HEK293T (cell line): ENCODE measurements around the gene SYNJ2.

Experiments used
- ARNT ChIP-seq: fragments of 450-650 bp; IDR thresholded peaks from 2 replicates; pipeline ENCODE4 v1.6.1; 2017; ENCODE audit warnings: mild to moderate bottlenecking
- FOXA1 ChIP-seq: fragments of 450-650 bp; IDR thresholded peaks from 2 replicates; pipeline ENCODE4 v1.6.1; 2016; ENCODE audit warnings: mild to moderate bottlenecking
- HDGF ChIP-seq: fragments of 450-650 bp; IDR thresholded peaks from 2 replicates; pipeline ENCODE4 v1.6.1; 2017; ENCODE audit warnings: antibody characterized with exemption, borderline replicate concordance
- LEF1 ChIP-seq: fragments of 450-650 bp; IDR thresholded peaks from 2 replicates; pipeline ENCODE4 v1.6.1; 2017; ENCODE audit warnings: mild to moderate bottlenecking, borderline replicate concordance
- SP1 ChIP-seq: fragments of 450-650 bp; IDR thresholded peaks from 2 replicates; pipeline ENCODE4 v1.6.1; 2017

GRCh38 chr6:158002951-158003853 lies 21.5 kb downstream of the SYNJ2 start:
- TF ChIP-seq FOXA1: no peak
- no peak for TF ChIP-seq LEF1
- TF ChIP-seq SP1: no peak
- TF ChIP-seq ARNT: no peak
- no peak for TF ChIP-seq HDGF
